Dermis microvascular lymphatic vessel endothelial cell (primary cell): ENCODE data around the gene SALL3. TPM values are rescaled to one million over a fixed set of nuclear protein-coding genes. Genes with fewer than 3 reads are reported as not detected.

ENCODE experiments used
- DNase-seq, 2 donors: peaks; one replicate each; pipeline versions ENCODE4 v3.0.0 to v3.0.0-alpha.2; 2010; ENCODE audit warnings: low read depth in 2 of 2
- total RNA-seq: library from RNA; depleted of rRNA; stranded (reverse); fragments of >200 nt; gene quantifications from 2 replicates; pipeline ENCODE4 v1.2.1, GENCODE V29; 2014

The SALL3 gene
- total RNA-seq, 1 donor from 2014 or later: not detected

GRCh38 chr18:78980279-78980771 is 707 bp downstream of the SALL3 start:
- no peak for DNase-seq

- DNase-seq: no peak
Measured at GRCh38 chr18:78980777-78981380, 1.3 kb downstream of the SALL3 start.

GRCh38 chr18:78981394-78981831 is 1.8 kb downstream of the SALL3 start:
- no peak for DNase-seq

- DNase-seq: no peak
Measured at GRCh38 chr18:78981989-78982620, 2.5 kb downstream of the SALL3 start.

GRCh38 chr18:78983512-78983911 is 3.9 kb downstream of the SALL3 start:
- DNase-seq: no peak

GRCh38 chr18:78984941-78985784 is 5.5 kb downstream of the SALL3 start:
- peak; percentile 3 to 7 for DNase-seq

GRCh38 chr18:78986018-78986481 is 6.4 kb downstream of the SALL3 start:
- peak in 1 of 2 donors; percentile 34 for DNase-seq

GRCh38 chr18:78991446-78991845 is 11.8 kb downstream of the SALL3 start:
- DNase-seq: no peak

GRCh38 chr18:78992041-78993011 is 12.7 kb downstream of the SALL3 start:
- DNase-seq: no peak

- no peak for DNase-seq
Measured at GRCh38 chr18:78993014-78993926, 13.7 kb downstream of the SALL3 start.

- DNase-seq: no peak
Measured at GRCh38 chr18:78994000-78994399, 14.4 kb downstream of the SALL3 start.

- no peak for DNase-seq
Measured at GRCh38 chr18:78994531-78994930, 14.9 kb downstream of the SALL3 start.

GRCh38 chr18:78994977-78995582 is 15.5 kb downstream of the SALL3 start:
- DNase-seq: no peak

GRCh38 chr18:78995740-78996395 is 16.2 kb downstream of the SALL3 start:
- DNase-seq: no peak

- DNase-seq: no peak
Measured at GRCh38 chr18:78996741-78997490, 17.3 kb downstream of the SALL3 start.

GRCh38 chr18:78998371-78999071 is 18.9 kb downstream of the SALL3 start:
- DNase-seq: no peak

- DNase-seq: no peak
Measured at GRCh38 chr18:78999939-79000338, 20.3 kb downstream of the SALL3 start.

- DNase-seq: no peak
Measured at GRCh38 chr18:79000997-79001396, 21.4 kb downstream of the SALL3 start.
